Measurements from ENCODE around the gene NRARP.
"Not testable (repeated sequence)": the region's sequence is repeated elsewhere in the genome, so short reads cannot be mapped to it uniquely, and the experiment has no call there.

Gene NRARP

GRCh38 chr9:137276473-137277328, 25.4 kb downstream of the NRARP start:
- no peak for DNase-seq (ENCODE audit: low spot score)

DNA sequence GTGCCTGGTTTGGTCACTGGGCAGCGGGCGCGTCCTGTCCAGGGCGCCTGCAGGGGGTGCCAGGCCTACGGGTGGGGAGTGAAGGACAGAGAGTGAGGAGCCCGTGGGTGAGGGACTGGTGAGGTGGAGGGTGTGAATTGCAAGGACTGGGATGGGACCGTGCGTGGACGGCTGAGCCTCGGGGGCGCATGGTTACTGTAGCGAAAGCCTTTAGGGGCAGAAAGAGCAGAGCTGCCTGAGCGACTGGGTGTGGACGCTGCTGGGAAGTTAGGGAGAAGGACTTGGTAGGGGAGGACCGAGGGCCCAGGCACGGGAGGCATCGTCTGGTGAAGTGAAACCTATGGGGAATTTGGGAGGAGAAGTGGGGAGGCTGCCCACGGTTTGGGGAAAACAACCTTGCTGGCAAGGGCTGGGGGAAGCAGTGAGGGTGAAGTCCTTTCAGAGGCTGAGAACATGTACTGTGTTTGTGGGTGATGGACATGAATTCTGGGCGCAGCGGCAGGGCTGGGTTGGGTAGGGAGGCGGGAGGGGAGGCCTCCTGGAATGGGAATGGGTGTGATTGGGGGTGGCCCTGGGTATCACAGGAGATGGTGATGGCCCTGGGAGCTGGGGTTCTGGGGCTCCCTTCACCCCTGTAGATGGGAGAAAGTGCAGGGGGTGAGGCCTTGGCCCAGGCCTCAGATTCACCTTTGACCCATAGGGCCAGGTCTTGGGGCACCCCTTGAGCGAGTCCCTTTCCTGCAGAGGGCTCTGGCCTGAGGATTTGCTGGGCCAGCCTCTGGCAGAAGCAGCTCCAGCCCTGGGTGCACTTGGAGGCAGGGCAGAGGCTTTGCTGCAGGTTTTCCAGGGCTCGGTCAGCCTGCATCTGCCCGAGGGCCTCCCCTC, 26.2 kb downstream of the NRARP start:
- no peak for DNase-seq (ENCODE audit: low spot score)

GRCh38 chr9:137275203-137275587, 26.9 kb downstream of the NRARP start:
- no peak for DNase-seq (ENCODE audit: low spot score)

GRCh38 chr9:137273611-137274320, 28.3 kb downstream of the NRARP start:
- no peak for DNase-seq (ENCODE audit: low spot score)

DNA sequence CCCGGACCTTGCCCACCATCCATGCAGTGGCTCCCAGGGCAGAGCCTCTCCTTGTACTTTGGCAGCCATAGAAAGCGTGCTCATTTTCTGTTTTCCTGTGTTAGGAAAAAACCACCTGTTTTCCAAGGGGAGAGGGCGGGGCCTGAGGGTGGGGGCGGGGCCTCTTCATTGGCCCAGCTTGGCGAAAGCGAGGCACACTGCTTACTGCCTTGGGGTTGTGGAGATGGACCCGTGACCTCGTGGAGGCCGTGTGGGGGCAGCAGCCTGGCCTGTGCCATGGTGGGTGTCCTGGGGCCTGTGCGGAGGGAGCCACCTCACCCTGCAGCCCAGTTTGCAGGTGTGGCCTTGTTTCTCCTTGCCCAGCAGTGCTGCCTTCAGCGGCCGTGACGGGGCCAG, 29.0 kb downstream of the NRARP start:
- DNase-seq (ENCODE audit: low spot score), result no peak

- DNase-seq (ENCODE audit: low spot score), result no peak
Observed at GRCh38 chr9:137272241-137273094, 29.6 kb downstream of the NRARP start.

DNA sequence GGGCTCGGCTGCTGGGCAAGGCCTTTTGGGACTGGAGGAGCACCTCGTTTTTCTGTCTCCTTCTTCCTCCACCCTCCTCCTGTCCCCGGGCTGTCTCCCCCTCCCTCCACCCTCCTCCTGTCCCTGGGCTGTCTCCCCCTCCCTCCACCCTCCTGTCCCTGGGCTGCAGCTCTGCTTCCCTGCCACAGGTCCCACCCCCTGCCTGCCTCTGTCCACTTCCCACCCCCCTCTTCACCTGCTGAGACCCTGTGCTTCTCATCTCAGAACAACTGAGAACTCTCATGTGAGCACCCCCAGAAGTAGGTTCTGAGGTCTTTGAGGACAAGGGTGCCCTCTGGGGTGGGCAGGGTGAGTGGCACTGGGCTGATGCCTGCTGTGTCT, 30.4 kb downstream of the NRARP start:
- no peak for DNase-seq (ENCODE audit: low spot score)

DNA sequence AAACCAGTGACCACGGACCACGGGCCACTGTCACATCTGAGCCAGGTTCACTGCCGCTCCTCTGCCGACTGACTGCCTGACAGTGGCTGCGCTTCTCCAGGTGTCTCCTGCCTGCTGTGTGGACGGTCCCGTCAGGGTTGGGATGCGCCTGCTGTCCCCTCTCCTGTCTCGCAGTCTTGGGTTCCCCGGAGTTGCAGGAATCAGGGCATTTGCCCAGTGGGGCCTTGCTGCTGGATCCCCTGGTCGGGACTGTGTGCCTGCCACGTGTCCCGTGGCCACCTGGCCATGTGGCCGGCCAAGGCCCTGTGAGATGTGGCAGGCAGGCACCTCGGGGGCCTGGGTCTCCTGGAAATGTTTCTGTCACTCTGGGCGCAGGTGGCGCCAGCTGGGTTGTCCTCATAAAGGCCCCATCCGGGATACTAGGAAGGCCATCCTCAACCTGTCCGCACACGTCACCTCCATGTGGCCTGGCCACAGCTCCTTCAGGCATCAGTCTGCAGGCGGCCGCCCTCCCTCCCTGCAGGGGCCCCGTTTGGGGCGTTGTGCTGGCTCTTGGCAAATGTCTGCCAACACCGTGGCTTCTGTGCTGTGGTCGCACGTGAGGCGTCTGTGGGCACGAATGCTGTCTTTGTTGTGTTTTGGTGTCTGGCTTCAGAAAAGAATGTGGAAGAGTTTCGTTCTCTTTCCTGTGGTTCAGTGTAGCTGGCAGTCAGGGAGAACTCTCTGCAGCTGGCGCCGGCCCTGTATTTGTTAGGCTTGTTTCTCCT, 31.0 kb downstream of the NRARP start:
- DNase-seq (ENCODE audit: low spot score), result no peak

DNA sequence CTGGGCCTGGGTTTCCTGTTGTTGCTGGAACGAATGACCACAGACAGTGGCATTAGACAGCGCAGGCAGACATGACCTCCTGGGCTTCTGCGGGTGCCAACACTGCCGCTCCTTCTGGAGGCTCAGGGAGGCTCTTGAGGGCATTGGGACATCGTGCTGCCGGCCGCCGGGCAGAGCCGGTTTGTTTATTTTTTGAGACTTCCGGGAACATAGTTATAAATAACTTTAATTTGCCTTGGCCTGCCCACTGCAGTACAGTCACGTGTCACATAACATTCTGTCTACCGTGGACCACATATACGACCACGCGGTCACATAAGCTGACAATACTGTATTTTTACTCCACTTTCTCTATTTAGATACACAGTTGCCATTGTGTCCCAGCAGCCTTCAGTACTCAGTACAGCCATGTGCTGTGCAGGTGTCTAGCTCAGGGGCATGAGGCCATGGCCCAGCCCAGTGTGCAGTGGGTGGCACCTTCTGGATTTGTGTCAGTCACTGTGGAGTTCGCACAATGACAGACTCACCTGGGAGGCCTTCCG, 32.8 kb downstream of the NRARP start:
- DNase-seq (ENCODE audit: low spot score), result no peak

DNA sequence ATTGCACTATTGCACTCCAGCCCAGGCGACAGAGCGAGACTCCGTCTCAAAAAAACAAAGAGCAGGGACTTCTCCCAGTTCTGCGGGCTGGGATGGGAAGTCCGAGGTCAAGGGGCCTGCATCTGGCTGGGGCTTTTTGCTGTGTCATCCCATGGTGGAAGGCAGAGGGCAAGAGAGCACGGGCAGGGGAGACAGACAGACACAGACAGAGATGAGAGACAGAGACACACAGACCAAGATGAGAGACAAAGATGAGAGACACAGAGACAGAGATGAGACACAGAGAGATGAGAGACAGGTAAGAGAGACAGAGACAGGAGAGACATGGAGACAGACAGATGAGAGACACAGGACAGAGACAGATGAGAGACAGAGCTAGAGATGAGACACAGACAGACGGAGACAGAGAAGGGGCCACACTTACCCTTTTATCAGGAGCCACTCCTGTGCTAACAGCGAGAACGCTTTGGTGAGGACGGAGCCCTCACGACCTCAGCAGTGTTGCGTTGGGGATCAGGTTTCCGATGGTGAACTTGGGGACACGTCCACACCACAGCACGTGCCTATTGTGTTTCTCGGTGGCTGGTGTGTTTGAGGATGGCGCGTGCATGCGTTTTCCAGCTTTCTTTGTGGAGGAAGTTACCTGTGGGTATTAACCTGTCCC, 33.4 kb downstream of the NRARP start:
- DNase-seq (ENCODE audit: low spot score), result no peak

DNA sequence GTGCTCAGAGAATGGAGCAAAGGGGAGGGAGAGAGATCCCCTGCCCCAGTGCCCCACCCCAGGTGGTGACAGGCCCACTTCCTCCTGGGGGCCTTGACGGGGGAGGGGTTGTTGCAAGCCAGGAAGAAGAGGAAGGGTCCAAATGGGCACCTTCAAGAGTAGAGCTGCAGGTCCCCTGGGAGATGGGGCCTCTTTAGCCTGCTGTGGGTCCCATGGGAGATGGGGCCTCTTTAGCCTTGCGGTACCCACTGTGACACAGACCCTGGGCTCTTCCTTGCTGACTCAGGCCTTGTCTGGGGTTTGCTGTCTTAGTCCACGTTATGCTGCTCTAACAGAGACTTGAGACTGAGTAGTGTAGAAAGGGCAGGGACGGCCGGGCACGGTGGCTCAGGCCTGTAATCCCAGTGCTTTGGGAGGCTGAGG, 34.1 kb downstream of the NRARP start:
- DNase-seq (ENCODE audit: low spot score), result no peak

GRCh38 chr9:137266585-137267453, 35.3 kb downstream of the NRARP start:
- DNase-seq (ENCODE audit: low spot score), result no peak

- no peak for DNase-seq (ENCODE audit: low spot score)
Observed at GRCh38 chr9:137266162-137266527, 35.9 kb downstream of the NRARP start.

GRCh38 chr9:137265496-137266161, 36.4 kb downstream of the NRARP start:
- no peak for DNase-seq (ENCODE audit: low spot score)

- no peak for DNase-seq (ENCODE audit: low spot score)
Observed at GRCh38 chr9:137264067-137264466, 38.0 kb downstream of the NRARP start.

- no peak for DNase-seq (ENCODE audit: low spot score)
Observed at GRCh38 chr9:137263506-137263905, 38.6 kb downstream of the NRARP start.

DNA sequence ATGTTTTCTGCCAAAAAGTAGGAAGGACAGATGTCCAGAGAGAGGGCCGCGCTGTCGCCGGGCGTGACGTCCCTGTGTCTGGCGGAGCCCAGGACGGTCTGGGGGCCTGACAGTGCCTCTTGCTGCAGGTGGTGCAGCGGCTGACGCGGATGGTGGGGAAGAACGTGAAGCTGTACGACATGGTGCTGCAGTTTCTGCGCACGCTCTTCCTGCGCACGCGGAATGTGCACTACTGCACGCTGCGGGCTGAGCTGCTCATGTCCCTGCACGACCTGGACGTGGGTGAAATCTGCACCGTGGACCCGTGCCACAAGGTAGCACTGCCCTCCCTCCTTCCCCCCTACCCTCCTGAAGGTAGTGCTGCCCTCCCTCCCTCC, 39.2 kb downstream of the NRARP start:
- DNase-seq (ENCODE audit: low spot score), result no peak

DNA sequence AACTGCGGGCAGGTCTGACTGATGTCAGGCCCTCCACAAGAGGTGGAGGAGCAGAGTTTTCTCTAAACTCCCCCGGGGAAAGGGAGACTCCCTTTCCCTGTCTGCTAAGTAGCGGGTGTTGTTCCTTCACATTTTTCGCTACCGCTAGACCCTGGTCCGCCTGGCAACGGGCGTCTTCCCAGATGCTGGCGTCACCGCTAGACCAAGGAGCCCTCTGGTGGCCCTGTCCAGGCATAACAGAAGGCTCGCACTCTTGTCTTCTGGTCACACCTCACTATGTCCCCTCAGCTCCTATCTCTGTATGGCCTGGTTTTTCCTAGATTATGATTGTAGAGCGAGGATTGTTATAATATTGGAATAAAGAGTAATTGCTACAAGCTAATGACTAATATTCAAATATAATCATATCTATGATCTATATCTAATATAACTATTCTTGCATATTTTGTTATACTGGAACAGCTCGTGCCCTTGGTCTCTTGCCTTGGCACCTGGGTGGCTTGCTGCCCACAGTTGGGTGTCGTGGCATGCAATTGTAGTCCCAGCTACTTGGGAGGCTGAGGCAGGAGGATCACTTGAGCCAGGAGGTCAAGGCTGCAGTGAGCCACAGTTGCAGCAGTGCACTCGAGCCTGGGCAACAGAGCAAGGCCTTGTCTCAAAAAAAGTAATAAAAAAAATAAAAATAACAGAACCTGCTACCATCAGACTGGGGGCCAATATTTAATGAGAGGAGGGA, 39.7 kb downstream of the NRARP start:
- DNase-seq (ENCODE audit: low spot score), result not testable (repeated sequence)

Measured in hematopoietic multipotent progenitor cell treated with erythropoietin and hydrocortisone succinate and interleukin-3 and kit ligand, for 17 days (in vitro differentiated cells).